Left ventricle myocardium inferior (tissue), 1 donor: ENCODE measurements around the gene TBCK. TPM values are rescaled to one million over a fixed set of nuclear protein-coding genes. Genes with fewer than 3 reads are reported as not detected.

Experiments
- DNase-seq: peaks from one replicate; pipeline ENCODE4 v3.0.0-alpha.2; 2020
- H3K27ac ChIP-seq: fragments of 200-600 bp; replicated peaks from 2 replicates; pipeline ENCODE4 v1.8.0; 2021
- H3K27me3 ChIP-seq: fragments of 200-600 bp; 2 replicates; pipeline ENCODE4 v1.8.0; 2021; ENCODE audit warnings: low read depth
- H3K36me3 ChIP-seq: fragments of 200-600 bp; 2 replicates; pipeline ENCODE4 v1.8.0; 2021
- H3K4me1 ChIP-seq: fragments of 200-600 bp; 2 replicates; pipeline ENCODE4 v1.8.0; 2021
- H3K4me3 ChIP-seq: fragments of 200-600 bp; 2 replicates; pipeline ENCODE4 v1.8.0; 2021; ENCODE audit warnings: mild to moderate bottlenecking, moderate library complexity
- H3K9me3 ChIP-seq: fragments of 200-600 bp; replicated peaks from 2 replicates; pipeline ENCODE4 v1.8.0; 2021
- intact Hi-C: fragments of 100-400 bp; cut with micrococcal nuclease; formaldehyde crosslinking; loops from one replicate; pipeline ENCODE4 v1.11.0; 2022
- total RNA-seq: library from RNA; stranded (reverse); fragmentation: NEBNext Ultra II Directional; extraction: Animal tissue kit (Norgen Biotek cat#: 25700); gene quantifications from one replicate; pipeline ENCODE4 v1.2.1, GENCODE V29; 2021
- TF ChIP-seq, protein P1 (sequence below): fragments of 200-600 bp; IDR thresholded peaks from 2 replicates; pipeline ENCODE4 v1.8.0; 2021; ENCODE audit warnings: antibody characterized with exemption, mild to moderate bottlenecking, borderline replicate concordance
- donor health status: DM: no; HTN: yes; CAD: no; lungs with severe emphysema.

The TBCK gene
- total RNA-seq, 1 donor from 2014 or later: 20.3 TPM

DNA sequence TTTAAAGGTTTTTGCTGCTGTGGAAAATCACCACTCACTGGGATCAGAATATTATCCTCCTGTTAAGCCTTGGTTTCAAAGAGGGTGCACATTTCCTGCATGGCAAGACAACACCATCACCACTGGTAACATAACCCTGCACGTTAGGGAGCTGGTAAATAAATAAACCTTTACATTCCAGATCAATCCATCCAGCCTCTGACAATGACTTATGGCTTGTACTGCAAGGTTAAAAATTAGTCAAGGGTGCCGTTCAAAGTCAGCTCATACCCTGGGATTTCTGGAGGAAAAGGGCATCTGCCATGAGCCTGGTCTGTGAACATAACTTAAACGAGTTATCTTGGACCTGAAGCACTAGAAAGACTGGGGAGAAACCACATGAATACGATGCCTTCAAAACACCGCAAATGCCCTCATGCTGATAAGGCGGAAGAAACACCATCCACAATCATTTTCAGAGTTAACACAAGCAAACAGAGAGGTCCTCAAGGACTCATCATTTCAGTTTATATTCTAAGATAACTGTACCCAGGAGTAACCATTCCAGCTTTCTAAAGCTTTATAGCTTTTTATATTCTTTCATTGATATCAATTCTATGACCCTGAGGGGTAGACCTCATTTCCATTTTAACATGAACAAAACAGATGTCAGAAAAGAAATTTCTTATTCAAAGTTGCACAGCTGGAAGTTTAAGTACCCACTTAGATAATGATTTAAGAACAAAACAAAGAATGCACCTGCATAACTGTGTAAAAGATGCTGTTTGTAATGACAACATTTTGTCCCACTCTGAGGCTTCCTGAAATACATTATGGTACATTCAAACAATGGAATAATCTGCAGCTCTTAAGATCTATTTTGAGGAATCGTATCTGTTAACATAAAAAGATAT is 317.6 kb downstream of the TBCK start:
- TF ChIP-seq, protein P1, sequence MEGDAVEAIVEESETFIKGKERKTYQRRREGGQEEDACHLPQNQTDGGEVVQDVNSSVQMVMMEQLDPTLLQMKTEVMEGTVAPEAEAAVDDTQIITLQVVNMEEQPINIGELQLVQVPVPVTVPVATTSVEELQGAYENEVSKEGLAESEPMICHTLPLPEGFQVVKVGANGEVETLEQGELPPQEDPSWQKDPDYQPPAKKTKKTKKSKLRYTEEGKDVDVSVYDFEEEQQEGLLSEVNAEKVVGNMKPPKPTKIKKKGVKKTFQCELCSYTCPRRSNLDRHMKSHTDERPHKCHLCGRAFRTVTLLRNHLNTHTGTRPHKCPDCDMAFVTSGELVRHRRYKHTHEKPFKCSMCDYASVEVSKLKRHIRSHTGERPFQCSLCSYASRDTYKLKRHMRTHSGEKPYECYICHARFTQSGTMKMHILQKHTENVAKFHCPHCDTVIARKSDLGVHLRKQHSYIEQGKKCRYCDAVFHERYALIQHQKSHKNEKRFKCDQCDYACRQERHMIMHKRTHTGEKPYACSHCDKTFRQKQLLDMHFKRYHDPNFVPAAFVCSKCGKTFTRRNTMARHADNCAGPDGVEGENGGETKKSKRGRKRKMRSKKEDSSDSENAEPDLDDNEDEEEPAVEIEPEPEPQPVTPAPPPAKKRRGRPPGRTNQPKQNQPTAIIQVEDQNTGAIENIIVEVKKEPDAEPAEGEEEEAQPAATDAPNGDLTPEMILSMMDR: no peak
- intact Hi-C loops: no loop called here
- Histone ChIP-seq H3K27ac (no peak overlapping the region), H3K4me3 (no peak overlapping the region), H3K9me3 (no peaks in the 10 kb centered on the region), H3K4me1 (no peaks in the 10 kb centered on the region), H3K27me3 (no peaks in the 10 kb centered on the region), H3K36me3 (no peaks in the 10 kb centered on the region)
- no peak for DNase-seq

DNA sequence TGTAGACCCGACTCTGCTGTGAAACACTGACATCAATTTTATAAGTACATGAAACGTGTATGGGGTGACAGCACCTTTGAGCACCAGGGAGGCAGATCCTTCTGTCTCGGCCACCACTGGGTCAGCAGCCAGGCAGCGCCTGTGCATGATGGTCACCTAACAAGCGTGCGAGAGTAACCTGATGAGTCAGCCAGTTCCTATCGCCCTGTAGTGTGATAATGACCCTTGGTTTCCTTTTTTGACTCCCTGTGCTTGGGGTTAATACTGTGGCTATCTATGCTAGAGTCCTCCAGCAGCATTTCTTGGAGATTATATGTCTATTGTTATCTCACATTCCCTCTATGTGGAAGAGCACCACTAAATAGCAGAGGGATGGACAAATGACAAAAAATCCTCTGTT is 319.2 kb downstream of the TBCK start:
- DNase-seq: no peak
- TF ChIP-seq, protein P1: no peak
- Histone ChIP-seq H3K27me3 (no peaks in the 10 kb centered on the region), H3K4me3 (no peak overlapping the region), H3K9me3 (no peaks in the 10 kb centered on the region), H3K36me3 (no peaks in the 10 kb centered on the region), H3K4me1 (peaks cover under 1% of the 10 kb centered on the region), H3K27ac (no peak overlapping the region)
- intact Hi-C loops: no loop called here

DNA sequence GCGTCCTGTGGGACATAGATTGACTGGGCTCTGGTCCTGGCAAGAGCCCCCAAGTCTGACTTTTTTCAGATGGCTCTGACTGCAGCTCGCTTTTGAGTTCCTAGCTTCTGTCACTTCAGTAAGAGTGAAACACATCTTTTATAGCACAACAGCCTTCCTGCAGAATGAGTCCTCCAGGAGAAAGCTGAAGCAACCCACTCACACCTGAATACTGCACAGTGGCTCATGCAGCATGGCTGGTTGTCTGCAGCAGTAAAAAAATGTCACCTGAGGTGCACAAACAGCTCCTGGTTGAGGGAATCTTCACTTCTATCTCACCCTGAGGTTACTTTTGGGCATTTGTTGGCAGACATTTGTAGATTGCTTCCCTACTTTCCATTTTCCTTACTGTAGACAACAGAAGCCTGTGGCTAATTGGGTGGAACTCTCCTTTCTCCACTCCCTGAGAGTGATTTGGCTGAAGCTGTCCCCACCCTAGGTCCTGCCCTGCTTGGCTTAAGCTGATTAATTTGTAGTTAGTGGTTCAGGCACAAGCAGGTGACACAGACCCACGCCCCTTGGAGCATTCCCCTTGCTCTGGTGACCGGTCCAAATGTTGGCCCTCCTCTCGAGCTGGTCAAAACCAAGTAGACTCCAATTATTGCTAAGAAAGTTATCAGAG is 321.0 kb downstream of the TBCK start:
- Histone ChIP-seq H3K27me3 (no peaks in the 10 kb centered on the region), H3K9me3 (no peaks in the 10 kb centered on the region), H3K4me1 (peaks cover 19% of the 10 kb centered on the region), H3K4me3 (no peak overlapping the region), H3K36me3 (no peaks in the 10 kb centered on the region), H3K27ac (no peak overlapping the region)
- no peak for DNase-seq
- TF ChIP-seq, protein P1: no peak
- intact Hi-C loops: no loop called here

DNA sequence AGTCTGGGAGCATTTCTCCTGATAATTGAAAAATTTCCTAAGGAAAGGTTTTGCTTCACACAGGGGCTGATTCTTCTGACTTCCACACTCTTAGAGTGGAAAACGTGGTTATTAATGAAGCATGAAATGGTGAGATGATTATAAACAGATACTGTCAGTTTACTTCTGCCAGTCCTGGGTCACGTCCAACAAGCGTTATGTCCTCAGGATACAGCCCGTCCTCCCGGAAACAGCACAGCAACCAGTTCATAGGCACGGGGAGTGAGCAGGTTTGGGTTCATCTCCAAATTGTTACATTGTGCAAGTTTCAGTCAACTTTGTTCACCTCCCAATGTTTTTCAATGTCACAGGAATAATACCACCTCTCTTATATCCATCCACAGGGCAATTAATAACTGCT is 321.9 kb downstream of the TBCK start:
- Histone ChIP-seq H3K4me3 (no peak overlapping the region), H3K36me3 (no peaks in the 10 kb centered on the region), H3K27ac (no peak overlapping the region), H3K9me3 (no peaks in the 10 kb centered on the region), H3K27me3 (no peaks in the 10 kb centered on the region), H3K4me1 (peaks cover 28% of the 10 kb centered on the region)
- DNase-seq: no peak
- intact Hi-C loops: no loop called here
- TF ChIP-seq, protein P1: no peak

DNA sequence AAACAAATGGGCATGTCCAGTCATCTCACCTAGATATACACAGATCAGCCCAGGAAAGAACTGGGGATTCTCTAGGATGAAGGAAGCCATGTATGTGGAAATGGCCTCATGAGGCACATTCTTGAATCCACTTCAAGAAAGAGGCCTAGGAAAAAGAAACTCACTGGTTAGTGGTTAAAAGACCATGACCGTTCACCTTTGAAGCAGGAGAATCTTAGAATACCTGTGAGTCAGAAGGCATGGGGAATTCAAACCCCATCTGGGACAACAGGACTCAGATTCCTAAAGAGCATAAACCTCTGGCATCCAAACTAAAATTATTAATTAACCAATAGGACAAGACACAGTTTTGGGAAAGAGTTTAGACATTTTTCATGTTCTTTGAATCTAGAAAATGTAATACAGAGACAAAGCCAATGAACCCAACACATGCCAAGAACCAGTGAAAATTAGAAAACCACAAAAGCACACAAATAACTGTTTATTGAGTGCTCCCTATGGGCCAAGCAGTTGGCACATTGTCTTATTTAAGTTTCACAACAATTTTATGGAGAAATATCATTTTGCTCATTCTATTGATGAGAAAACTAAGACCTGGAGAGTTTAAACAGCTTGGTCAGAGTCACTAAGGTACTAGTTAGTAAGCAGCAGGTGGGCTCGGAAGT is 323.2 kb downstream of the TBCK start:
- Histone ChIP-seq H3K4me1 (peaks cover 33% of the 10 kb centered on the region), H3K27me3 (no peaks in the 10 kb centered on the region), H3K4me3 (no peak overlapping the region), H3K27ac (no peak overlapping the region), H3K9me3 (no peaks in the 10 kb centered on the region), H3K36me3 (no peaks in the 10 kb centered on the region)
- DNase-seq: no peak
- intact Hi-C loops: no loop called here
- TF ChIP-seq, protein P1: no peak
